K562 (cell line): ENCODE results near the gene METTL14.

Experiments used
- CTCF ChIP-seq, 3 experiments: IDR thresholded peaks in 2 of 3; conservative IDR thresholded peaks in 1 of 3; 2 replicates each; pipeline ENCODE4 v1.5.1; 2011 to 2012; ENCODE audit warnings: low read length in 3 of 3, mild to moderate bottlenecking in 3 of 3, control low read depth in 2 of 3, improper control_type of control experiment in 1 of 3, inconsistent platforms in 1 of 3, low read depth in 1 of 3, mixed read lengths in 1 of 3, moderate library complexity in 1 of 3; ENCODE audit not compliant: insufficient read depth in 2 of 3
- NRF1 ChIP-seq, 2 experiments: fragments of 450-650 bp; IDR thresholded peaks in 1 of 2; conservative IDR thresholded peaks in 1 of 2; 2 replicates each; pipeline ENCODE4 v1.6.1; 2014; ENCODE audit warnings: mild to moderate bottlenecking in 2 of 2
- POLR2AphosphoS5 ChIP-seq: IDR thresholded peaks from 2 replicates; pipeline ENCODE4 v1.6.1; 2011; ENCODE audit warnings: mild to moderate bottlenecking, low read depth, low read length, moderate library complexity; ENCODE audit not compliant: control insufficient read depth, insufficient read depth
- SOX6 ChIP-seq: fragments of 450-650 bp; IDR thresholded peaks from 2 replicates; pipeline ENCODE4 v1.6.1; 2014; ENCODE audit warnings: mild to moderate bottlenecking
- SPI1 ChIP-seq: IDR thresholded peaks from 2 replicates; pipeline ENCODE4 v1.6.1; 2011; ENCODE audit warnings: low read depth, low read length, control low read depth, borderline replicate concordance
- YY1 ChIP-seq, 3 experiments: IDR thresholded peaks; 2 replicates each; pipeline ENCODE4 v1.6.1; 2011; ENCODE audit warnings: low read length in 2 of 3, mild to moderate bottlenecking in 2 of 3, moderate library complexity in 2 of 3, borderline replicate concordance in 1 of 3, control low read depth in 1 of 3, low read depth in 1 of 3; ENCODE audit not compliant: insufficient read depth in 3 of 3, insufficient replicate concordance in 2 of 3, control insufficient read depth in 1 of 3, insufficient read length in 1 of 3; ENCODE audit errors: extremely low read depth in 1 of 3
- ZNF23 ChIP-seq: fragments of 250-450 bp; sonication (Bioruptor Pico); IDR thresholded peaks from 2 replicates; pipeline ENCODE4 v1.4.0; 2020; ENCODE audit warnings: mild to moderate bottlenecking
- ZNF232 ChIP-seq: sonication (generic); formaldehyde crosslinking; IDR thresholded peaks from 2 replicates; pipeline ENCODE4 v1.8.0; 2022; ENCODE audit warnings: mild to moderate bottlenecking, missing genetic modification reagents
- TF ChIP-seq, protein P1 (sequence below): sonication (generic); formaldehyde crosslinking; IDR thresholded peaks from 2 replicates; pipeline ENCODE4 v1.8.1; 2023; ENCODE audit warnings: mild to moderate bottlenecking, missing genetic modification reagents
- TF ChIP-seq, protein P2 (sequence below): fragments of 250-450 bp; sonication (Bioruptor Pico); IDR thresholded peaks from 2 replicates; pipeline ENCODE4 v1.5.0; 2020; ENCODE audit warnings: mild to moderate bottlenecking, borderline replicate concordance
- TF ChIP-seq, protein P3 (sequence below): sonication (generic); formaldehyde crosslinking; IDR thresholded peaks from 2 replicates; pipeline ENCODE4 v1.8.1; 2022; ENCODE audit warnings: missing genetic modification reagents

DNA sequence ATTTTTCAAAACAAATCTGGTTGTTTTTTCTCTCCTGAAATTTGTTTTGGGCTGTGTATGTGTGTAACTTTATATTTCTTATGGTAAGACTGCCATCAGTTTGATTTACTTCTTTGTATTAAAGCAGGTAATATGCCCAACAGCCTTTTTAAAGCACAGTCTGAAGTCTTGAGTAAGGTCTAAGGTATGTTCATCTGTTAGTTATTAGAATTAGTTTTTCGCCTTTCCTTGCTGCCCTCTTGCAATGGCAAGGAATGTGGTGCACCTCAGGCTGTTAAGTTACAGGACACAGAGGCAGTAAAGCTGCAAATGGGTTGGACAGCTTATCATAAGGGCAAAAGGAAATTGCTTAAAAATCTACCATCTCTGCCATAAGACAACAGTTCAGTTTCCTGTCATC, 71.8 kb downstream of the METTL14 start:
- TF ChIP-seq ZNF23 (CRISPR knock-in tag) (no peak), POLR2AphosphoS5 (no peak), ZNF232 (CRISPR knock-in tag) (no peak), NRF1 (conservative IDR thresholded peaks at IDR 0.05 in 1 of 2, IDR thresholded peaks at IDR 0.05 in 1 of 2) (no peak), SOX6 (no peak), CTCF (IDR thresholded peaks at IDR 0.05 in 2 of 3, conservative IDR thresholded peaks at IDR 0.05 in 1 of 3; ENCODE audit: insufficient read depth in 2 of 3, low read depth in 1 of 3, low read length in 3 of 3) (no peak), YY1 (IDR thresholded peaks at IDR 0.05; ENCODE audit: borderline replicate concordance in 1 of 3, control insufficient read depth in 1 of 3, extremely low read depth in 1 of 3, insufficient read depth in 3 of 3, insufficient read length in 1 of 3, insufficient replicate concordance in 2 of 3, low read depth in 1 of 3, low read length in 2 of 3) (no peak), SPI1 (no peak)
- TF ChIP-seq, protein P1, sequence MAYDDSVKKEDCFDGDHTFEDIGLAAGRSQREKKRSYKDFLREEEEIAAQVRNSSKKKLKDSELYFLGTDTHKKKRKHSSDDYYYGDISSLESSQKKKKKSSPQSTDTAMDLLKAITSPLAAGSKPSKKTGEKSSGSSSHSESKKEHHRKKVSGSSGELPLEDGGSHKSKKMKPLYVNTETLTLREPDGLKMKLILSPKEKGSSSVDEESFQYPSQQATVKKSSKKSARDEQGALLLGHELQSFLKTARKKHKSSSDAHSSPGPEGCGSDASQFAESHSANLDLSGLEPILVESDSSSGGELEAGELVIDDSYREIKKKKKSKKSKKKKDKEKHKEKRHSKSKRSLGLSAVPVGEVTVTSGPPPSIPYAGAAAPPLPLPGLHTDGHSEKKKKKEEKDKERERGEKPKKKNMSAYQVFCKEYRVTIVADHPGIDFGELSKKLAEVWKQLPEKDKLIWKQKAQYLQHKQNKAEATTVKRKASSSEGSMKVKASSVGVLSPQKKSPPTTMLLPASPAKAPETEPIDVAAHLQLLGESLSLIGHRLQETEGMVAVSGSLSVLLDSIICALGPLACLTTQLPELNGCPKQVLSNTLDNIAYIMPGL (CRISPR knock-in tag), result no peak
- TF ChIP-seq, protein P2, sequence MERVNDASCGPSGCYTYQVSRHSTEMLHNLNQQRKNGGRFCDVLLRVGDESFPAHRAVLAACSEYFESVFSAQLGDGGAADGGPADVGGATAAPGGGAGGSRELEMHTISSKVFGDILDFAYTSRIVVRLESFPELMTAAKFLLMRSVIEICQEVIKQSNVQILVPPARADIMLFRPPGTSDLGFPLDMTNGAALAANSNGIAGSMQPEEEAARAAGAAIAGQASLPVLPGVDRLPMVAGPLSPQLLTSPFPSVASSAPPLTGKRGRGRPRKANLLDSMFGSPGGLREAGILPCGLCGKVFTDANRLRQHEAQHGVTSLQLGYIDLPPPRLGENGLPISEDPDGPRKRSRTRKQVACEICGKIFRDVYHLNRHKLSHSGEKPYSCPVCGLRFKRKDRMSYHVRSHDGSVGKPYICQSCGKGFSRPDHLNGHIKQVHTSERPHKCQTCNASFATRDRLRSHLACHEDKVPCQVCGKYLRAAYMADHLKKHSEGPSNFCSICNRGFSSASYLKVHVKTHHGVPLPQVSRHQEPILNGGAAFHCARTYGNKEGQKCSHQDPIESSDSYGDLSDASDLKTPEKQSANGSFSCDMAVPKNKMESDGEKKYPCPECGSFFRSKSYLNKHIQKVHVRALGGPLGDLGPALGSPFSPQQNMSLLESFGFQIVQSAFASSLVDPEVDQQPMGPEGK, result no peak
- TF ChIP-seq, protein P3, sequence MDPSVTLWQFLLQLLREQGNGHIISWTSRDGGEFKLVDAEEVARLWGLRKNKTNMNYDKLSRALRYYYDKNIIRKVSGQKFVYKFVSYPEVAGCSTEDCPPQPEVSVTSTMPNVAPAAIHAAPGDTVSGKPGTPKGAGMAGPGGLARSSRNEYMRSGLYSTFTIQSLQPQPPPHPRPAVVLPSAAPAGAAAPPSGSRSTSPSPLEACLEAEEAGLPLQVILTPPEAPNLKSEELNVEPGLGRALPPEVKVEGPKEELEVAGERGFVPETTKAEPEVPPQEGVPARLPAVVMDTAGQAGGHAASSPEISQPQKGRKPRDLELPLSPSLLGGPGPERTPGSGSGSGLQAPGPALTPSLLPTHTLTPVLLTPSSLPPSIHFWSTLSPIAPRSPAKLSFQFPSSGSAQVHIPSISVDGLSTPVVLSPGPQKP, result no peak
